GM12878 (cell line): Measurements from ENCODE around the gene SYNPR. TPM values are rescaled to one million over a fixed set of nuclear protein-coding genes. Genes with fewer than 3 reads are reported as not detected.

Experiments
- JUND ChIP-seq: IDR thresholded peaks from 2 replicates; pipeline ENCODE4 v1.6.1; 2012; ENCODE audit warnings: low read depth, mild to moderate bottlenecking, low read length, improper control_type of control experiment, moderate library complexity
- KDM1A ChIP-seq: fragments of 200-600 bp; sonication (generic); IDR thresholded peaks from 2 replicates; pipeline ENCODE4 v1.6.1; 2016; ENCODE audit warnings: borderline replicate concordance
- MEF2B ChIP-seq: fragments of 450-650 bp; IDR thresholded peaks from 2 replicates; pipeline ENCODE4 v1.6.1; 2018; ENCODE audit warnings: mild to moderate bottlenecking, moderate library complexity; ENCODE audit not compliant: partially characterized antibody, poor library complexity, severe bottlenecking
- MTA2 ChIP-seq: fragments of 450-650 bp; IDR thresholded peaks from 2 replicates; pipeline ENCODE4 v1.6.1; 2016; ENCODE audit warnings: low read depth, mild to moderate bottlenecking, moderate library complexity
- PML ChIP-seq: IDR thresholded peaks from 2 replicates; pipeline ENCODE4 v1.6.1; 2012; ENCODE audit warnings: low read length, inconsistent platforms
- RBBP5 ChIP-seq: fragments of 200-600 bp; sonication (generic); conservative IDR thresholded peaks from 2 replicates; pipeline ENCODE4 v1.6.1; 2016
- TCF12 ChIP-seq: IDR thresholded peaks from 2 replicates; pipeline ENCODE4 v1.6.1; 2011; ENCODE audit warnings: low read depth, mild to moderate bottlenecking, low read length
- polyA plus RNA-seq, 11 experiments: library from polyadenylated mRNA; depleted of rRNA in 4 of 11; unstranded in 6 of 11; stranded (reverse) in 5 of 11; fragments of >200 nt; fragmentation: Nextera tagmentation in 4 of 11; fragmentation: Illumina TruSeq in 1 of 11; extraction: Ambion mirVana in 4 of 11; extraction: Trizol in 1 of 11; gene quantifications; 1 replicate in 1 of 11; 2 replicates in 10 of 11; pipeline versions ENCODE4 v1.2.1 to v1.2.3, GENCODE V29; 2011 to 2016; ENCODE audit warnings: inconsistent platforms in 2 of 11, missing spikeins in 2 of 11, low read depth in 1 of 11
- total RNA-seq, 4 experiments: library from RNA; depleted of rRNA in 3 of 4; stranded (reverse); fragments of >200 nt in 3 of 4; fragmentation: Illumina TruSeq in 1 of 4; extraction: Trizol in 1 of 4; gene quantifications; 2 replicates each; pipeline versions ENCODE4 v1.2.1 to v1.2.3, GENCODE V29; 2013 to 2021
- TF ChIP-seq, protein P1 (sequence below): IDR thresholded peaks from 2 replicates; pipeline ENCODE4 v1.6.1; 2012; ENCODE audit warnings: low read depth, low read length, improper control_type of control experiment
- TF ChIP-seq, protein P2 (sequence below): fragments of 450-650 bp; formaldehyde crosslinking; IDR thresholded peaks from 2 replicates; pipeline ENCODE4 v1.5.0; 2022; ENCODE audit warnings: mild to moderate bottlenecking, missing genetic modification characterization
- TF ChIP-seq, protein P3 (sequence below): fragments of 450-650 bp; conservative IDR thresholded peaks from 2 replicates; pipeline ENCODE4 v1.6.1; 2017; ENCODE audit warnings: mild to moderate bottlenecking, moderate library complexity

Gene SYNPR
- total and polyA plus RNA-seq, 10 of the 15 experiments (the other 5 are each of a cell fraction or from before 2014, with no cell fraction given): not detected

DNA sequence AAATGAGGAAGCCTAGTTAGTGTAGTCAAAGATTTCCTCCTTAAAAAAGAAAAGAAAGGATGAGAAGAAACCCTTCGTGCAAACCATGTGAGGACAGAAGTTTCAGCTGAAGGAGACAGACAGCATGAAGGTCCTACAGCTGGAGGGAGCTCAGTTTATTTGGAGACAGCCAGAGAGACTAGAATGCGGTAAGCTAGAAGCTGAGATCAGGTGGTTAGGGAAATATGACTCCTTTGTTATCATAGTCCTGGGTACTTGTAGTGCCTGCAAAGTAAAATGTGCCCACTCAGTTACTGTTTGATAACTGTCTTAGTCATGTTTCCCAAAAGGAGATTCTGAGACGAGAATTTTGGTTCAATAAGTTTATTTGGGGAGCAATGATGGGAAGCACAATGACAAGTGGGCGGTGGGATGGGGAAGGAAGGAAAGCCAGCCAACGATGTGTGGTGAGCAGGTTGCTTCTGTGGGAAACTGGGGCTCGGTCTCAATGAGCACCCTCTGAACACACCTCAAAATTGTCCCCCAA, 195.6 kb downstream of the SYNPR start (continued):
- TF ChIP-seq, protein P1, sequence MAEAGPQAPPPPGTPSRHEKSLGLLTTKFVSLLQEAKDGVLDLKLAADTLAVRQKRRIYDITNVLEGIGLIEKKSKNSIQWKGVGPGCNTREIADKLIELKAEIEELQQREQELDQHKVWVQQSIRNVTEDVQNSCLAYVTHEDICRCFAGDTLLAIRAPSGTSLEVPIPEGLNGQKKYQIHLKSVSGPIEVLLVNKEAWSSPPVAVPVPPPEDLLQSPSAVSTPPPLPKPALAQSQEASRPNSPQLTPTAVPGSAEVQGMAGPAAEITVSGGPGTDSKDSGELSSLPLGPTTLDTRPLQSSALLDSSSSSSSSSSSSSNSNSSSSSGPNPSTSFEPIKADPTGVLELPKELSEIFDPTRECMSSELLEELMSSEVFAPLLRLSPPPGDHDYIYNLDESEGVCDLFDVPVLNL: no peak
- TF ChIP-seq, protein P2, sequence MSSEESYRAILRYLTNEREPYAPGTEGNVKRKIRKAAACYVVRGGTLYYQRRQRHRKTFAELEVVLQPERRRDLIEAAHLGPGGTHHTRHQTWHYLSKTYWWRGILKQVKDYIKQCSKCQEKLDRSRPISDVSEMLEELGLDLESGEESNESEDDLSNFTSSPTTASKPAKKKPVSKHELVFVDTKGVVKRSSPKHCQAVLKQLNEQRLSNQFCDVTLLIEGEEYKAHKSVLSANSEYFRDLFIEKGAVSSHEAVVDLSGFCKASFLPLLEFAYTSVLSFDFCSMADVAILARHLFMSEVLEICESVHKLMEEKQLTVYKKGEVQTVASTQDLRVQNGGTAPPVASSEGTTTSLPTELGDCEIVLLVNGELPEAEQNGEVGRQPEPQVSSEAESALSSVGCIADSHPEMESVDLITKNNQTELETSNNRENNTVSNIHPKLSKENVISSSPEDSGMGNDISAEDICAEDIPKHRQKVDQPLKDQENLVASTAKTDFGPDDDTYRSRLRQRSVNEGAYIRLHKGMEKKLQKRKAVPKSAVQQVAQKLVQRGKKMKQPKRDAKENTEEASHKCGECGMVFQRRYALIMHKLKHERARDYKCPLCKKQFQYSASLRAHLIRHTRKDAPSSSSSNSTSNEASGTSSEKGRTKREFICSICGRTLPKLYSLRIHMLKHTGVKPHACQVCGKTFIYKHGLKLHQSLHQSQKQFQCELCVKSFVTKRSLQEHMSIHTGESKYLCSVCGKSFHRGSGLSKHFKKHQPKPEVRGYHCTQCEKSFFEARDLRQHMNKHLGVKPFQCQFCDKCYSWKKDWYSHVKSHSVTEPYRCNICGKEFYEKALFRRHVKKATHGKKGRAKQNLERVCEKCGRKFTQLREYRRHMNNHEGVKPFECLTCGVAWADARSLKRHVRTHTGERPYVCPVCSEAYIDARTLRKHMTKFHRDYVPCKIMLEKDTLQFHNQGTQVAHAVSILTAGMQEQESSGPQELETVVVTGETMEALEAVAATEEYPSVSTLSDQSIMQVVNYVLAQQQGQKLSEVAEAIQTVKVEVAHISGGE (CRISPR knock-in tag): no peak
- TF ChIP-seq, protein P3, sequence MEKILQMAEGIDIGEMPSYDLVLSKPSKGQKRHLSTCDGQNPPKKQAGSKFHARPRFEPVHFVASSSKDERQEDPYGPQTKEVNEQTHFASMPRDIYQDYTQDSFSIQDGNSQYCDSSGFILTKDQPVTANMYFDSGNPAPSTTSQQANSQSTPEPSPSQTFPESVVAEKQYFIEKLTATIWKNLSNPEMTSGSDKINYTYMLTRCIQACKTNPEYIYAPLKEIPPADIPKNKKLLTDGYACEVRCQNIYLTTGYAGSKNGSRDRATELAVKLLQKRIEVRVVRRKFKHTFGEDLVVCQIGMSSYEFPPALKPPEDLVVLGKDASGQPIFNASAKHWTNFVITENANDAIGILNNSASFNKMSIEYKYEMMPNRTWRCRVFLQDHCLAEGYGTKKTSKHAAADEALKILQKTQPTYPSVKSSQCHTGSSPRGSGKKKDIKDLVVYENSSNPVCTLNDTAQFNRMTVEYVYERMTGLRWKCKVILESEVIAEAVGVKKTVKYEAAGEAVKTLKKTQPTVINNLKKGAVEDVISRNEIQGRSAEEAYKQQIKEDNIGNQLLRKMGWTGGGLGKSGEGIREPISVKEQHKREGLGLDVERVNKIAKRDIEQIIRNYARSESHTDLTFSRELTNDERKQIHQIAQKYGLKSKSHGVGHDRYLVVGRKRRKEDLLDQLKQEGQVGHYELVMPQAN: no peak
- no peak for TF ChIP-seq KDM1A
- TF ChIP-seq JUND: no peak
- TF ChIP-seq MEF2B: no peak
- no peak for TF ChIP-seq PML
- no peak for TF ChIP-seq MTA2
- TF ChIP-seq TCF12: no peak
- TF ChIP-seq RBBP5: no peak
